KMS-11 (cell line): ENCODE results near the gene IGFBP3.

Experiments used
- H2AFZ ChIP-seq: fragments of 200-600 bp; sonication (generic); 2 replicates; pipeline ENCODE4 v1.6.1; 2016; ENCODE audit warnings: antibody characterized with exemption, mixed run types, low read depth
- H3K27ac ChIP-seq: fragments of 200-600 bp; sonication (generic); 2 replicates; pipeline ENCODE4 v1.6.1; 2016; ENCODE audit warnings: mild to moderate bottlenecking, mixed run types
- H3K27me3 ChIP-seq: fragments of 200-600 bp; sonication (generic); 2 replicates; pipeline ENCODE4 v1.6.1; 2017; ENCODE audit warnings: mild to moderate bottlenecking, low read depth, mixed run types, moderate library complexity; ENCODE audit not compliant: insufficient read depth
- H3K36me3 ChIP-seq: fragments of 200-600 bp; sonication (generic); 2 replicates; pipeline ENCODE4 v1.6.1; 2017; ENCODE audit warnings: mild to moderate bottlenecking, mixed run types; ENCODE audit not compliant: insufficient read depth
- H3K4me1 ChIP-seq: fragments of 200-600 bp; sonication (generic); 2 replicates; pipeline ENCODE4 v1.6.1; 2016; ENCODE audit warnings: mild to moderate bottlenecking, low read depth, mixed run types; ENCODE audit not compliant: poor library complexity, severe bottlenecking
- H3K4me2 ChIP-seq: fragments of 200-600 bp; sonication (generic); 2 replicates; pipeline ENCODE4 v1.7.0; 2016; ENCODE audit warnings: mild to moderate bottlenecking, mixed run types
- H3K4me3 ChIP-seq: fragments of 200-600 bp; sonication (generic); IDR thresholded peaks from 2 replicates; pipeline ENCODE4 v1.6.1; 2017; ENCODE audit warnings: low read depth, low read length, mixed read lengths; ENCODE audit not compliant: insufficient read depth
- H3K79me2 ChIP-seq: fragments of 200-600 bp; sonication (generic); 2 replicates; pipeline ENCODE4 v1.6.1; 2016; ENCODE audit warnings: low read depth, mixed run types; ENCODE audit not compliant: insufficient read depth
- H3K9ac ChIP-seq: fragments of 200-600 bp; sonication (generic); 2 replicates; pipeline ENCODE4 v1.6.1; 2016; ENCODE audit warnings: mild to moderate bottlenecking, mixed run types
- H4K20me1 ChIP-seq: fragments of 200-600 bp; sonication (generic); 2 replicates; pipeline ENCODE4 v1.6.1; 2016; ENCODE audit warnings: mild to moderate bottlenecking, mixed run types; ENCODE audit not compliant: insufficient read depth
- CTCF ChIP-seq: fragments of 200-600 bp; sonication (generic); conservative IDR thresholded peaks from 2 replicates; pipeline ENCODE4 v1.6.1; 2017; ENCODE audit warnings: low read depth, mild to moderate bottlenecking, antibody characterized with exemption, low read length, moderate library complexity, mixed read lengths

IGFBP3 gene

GRCh38 chr7:45890125-45890901, 30.8 kb downstream of the IGFBP3 start:
- H3K4me2 ChIP-seq, result no peak overlapping the region
- no peaks in the 10 kb centered on the region for H3K36me3 ChIP-seq

GRCh38 chr7:45889367-45890067, 31.6 kb downstream of the IGFBP3 start:
- Histone ChIP-seq H3K79me2 (no peaks in the 10 kb centered on the region), H3K4me3 (no peak overlapping the region), H3K36me3 (no peaks in the 10 kb centered on the region), H3K4me1 (no peaks in the 10 kb centered on the region), H3K4me2 (no peak overlapping the region), H3K9ac (no peak overlapping the region), H4K20me1 (no peaks in the 10 kb centered on the region), H2AFZ (no peak overlapping the region), H3K27me3 (no peaks in the 10 kb centered on the region), H3K27ac (no peak overlapping the region)
- no peak for TF ChIP-seq CTCF

More at GRCh38 chr7:45890125-45890901, 30.8 kb downstream of the IGFBP3 start:
- Histone ChIP-seq H2AFZ (no peak overlapping the region), H3K4me3 (no peak overlapping the region), H3K79me2 (no peaks in the 10 kb centered on the region), H3K27ac (no peak overlapping the region), H3K4me1 (no peaks in the 10 kb centered on the region), H3K27me3 (no peaks in the 10 kb centered on the region), H3K9ac (no peak overlapping the region), H4K20me1 (no peaks in the 10 kb centered on the region)
- no peak for TF ChIP-seq CTCF

- H3K27ac ChIP-seq, result no peak overlapping the region
- no peak for TF ChIP-seq CTCF
- no peaks in the 10 kb centered on the region for H3K27me3 ChIP-seq
- no peaks in the 10 kb centered on the region for H3K79me2 ChIP-seq
- H3K36me3 ChIP-seq, result no peaks in the 10 kb centered on the region
- no peak overlapping the region for H3K9ac ChIP-seq
- no peaks in the 10 kb centered on the region for H4K20me1 ChIP-seq
- H3K4me1 ChIP-seq, result no peaks in the 10 kb centered on the region
- H3K4me2 ChIP-seq, result no peak overlapping the region
- H3K4me3 ChIP-seq, result no peak overlapping the region
- no peak overlapping the region for H2AFZ ChIP-seq
Measured at GRCh38 chr7:45888993-45889366, 32.1 kb downstream of the IGFBP3 start.

- H3K9ac ChIP-seq, result no peak within 1 kb of the TSS
- H2AFZ ChIP-seq, result no peak within 1 kb of the TSS
- H3K27ac ChIP-seq, result no peak within 1 kb of the TSS
- no peaks in the 10 kb centered on the region for H3K4me1 ChIP-seq
- no peaks in the 10 kb centered on the region for H3K27me3 ChIP-seq
- no peak for TF ChIP-seq CTCF
- no peak within 1 kb of the TSS for H3K4me3 ChIP-seq
- no peaks in the 10 kb centered on the region for H4K20me1 ChIP-seq
- H3K79me2 ChIP-seq, result no peaks in the 10 kb centered on the region
- H3K36me3 ChIP-seq, result no peaks in the 10 kb centered on the region
- H3K4me2 ChIP-seq, result no peak within 1 kb of the TSS
Measured at GRCh38 chr7:45888185-45888992, 32.7 kb downstream of the IGFBP3 start, which contains the start of gene IGFBP1. Gene IGFBP1, plus strand, starts transcription at chr7:45888488. Its CDS starts 165 bp downstream, at chr7:45888653.
